Measurements from ENCODE around the gene PCDHB1. TPM values are rescaled to one million over a fixed set of nuclear protein-coding genes. Genes with fewer than 3 reads are reported as not detected.

The PCDHB1 gene
- polyA plus RNA-seq, 2 of the 4 experiments (the other 2 are of a cell fraction) = not detected

GRCh38 chr5:141002605-141002965, 48.6 kb upstream of the PCDHB1 start:
- FAIRE-seq = no peak
- POLR2A ChIA-PET = interaction anchor here (1.7 kb wide), 1 partner anchor 36 kb away, joined by 5 read pairs; the partner anchor contains the start of gene PCDHAC2

GRCh38 chr5:141003031-141003430, 48.1 kb upstream of the PCDHB1 start:
- ATAC-seq (no peak), DNase-seq (ENCODE audit: low read depth in 1 of 2, low spot score in 1 of 2) (no peak), FAIRE-seq (no peak)
- WGBS (ENCODE audit: missing lambda C conversion rate) = 67% methylated on average over 3 of the region's 3 CpGs
- Histone ChIP-seq H3K9me3 (no peaks in the 10 kb centered on the region), H3K4me1 (peaks cover 40% of the 10 kb centered on the region), H3K4me3 (no peak overlapping the region), H3K27ac (peak overlapping the region; percentile 76 to 79), H3K4me2 (peak overlapping the region; percentile 79)
- TF ChIP-seq RAD21 (conservative IDR thresholded peaks at IDR 0.05 in 1 of 2, IDR thresholded peaks at IDR 0.05 in 1 of 2) (no peak), HEYL (CRISPR knock-in tag; IDR thresholded peaks at IDR 0.05) (no peak), SMC3 (IDR thresholded peaks at IDR 0.05) (no peak), PBX3 (IDR thresholded peaks at IDR 0.05) (no peak)
- POLR2A ChIA-PET = no interaction called here
- CTCF ChIA-PET = interaction anchor here (1.9 to 2.2 kb wide), 2 partner anchors 38 to 77 kb away, joined by 6 to 7 read pairs; partner anchors contain the start of gene PCDHAC1

More at GRCh38 chr5:141002605-141002965, 48.6 kb upstream of the PCDHB1 start:
- ATAC-seq (no peak), DNase-seq (ENCODE audit: low read depth in 1 of 2, low spot score in 1 of 2) (no peak)
- Histone ChIP-seq H3K4me2 (peak overlapping the region; percentile 79), H3K4me1 (peaks cover 43% of the 10 kb centered on the region), H3K4me3 (no peak overlapping the region), H3K9me3 (no peaks in the 10 kb centered on the region), H3K27ac (peak overlapping the region; percentile 76 to 79)
- no peak for TF ChIP-seq RAD21 (conservative IDR thresholded peaks at IDR 0.05 in 1 of 2, IDR thresholded peaks at IDR 0.05 in 1 of 2)
- no peak for TF ChIP-seq HOXA7 (CRISPR knock-in tag; IDR thresholded peaks at IDR 0.05)
- TF ChIP-seq ATOH8 (CRISPR knock-in tag; IDR thresholded peaks at IDR 0.05; ENCODE audit: low read depth) = no peak
- no peak for TF ChIP-seq TFCP2L1 (CRISPR knock-in tag; IDR thresholded peaks at IDR 0.05)
- TF ChIP-seq FOXS1 (CRISPR knock-in tag; IDR thresholded peaks at IDR 0.05) = no peak
- no peak for TF ChIP-seq ZFP36 (IDR thresholded peaks at IDR 0.05; ENCODE audit: borderline replicate concordance, partially characterized antibody)
- TF ChIP-seq EHF (CRISPR knock-in tag; IDR thresholded peaks at IDR 0.05) = no peak
- TF ChIP-seq ELK1 (IDR thresholded peaks at IDR 0.05; ENCODE audit: low read depth, low read length) = no peak
- TF ChIP-seq HEYL (CRISPR knock-in tag; IDR thresholded peaks at IDR 0.05) = no peak
- TF ChIP-seq CBX8 (IDR thresholded peaks at IDR 0.05) = no peak
- TF ChIP-seq CEBPB (IDR thresholded peaks at IDR 0.05) = no peak
- TF ChIP-seq HOXB13 (CRISPR knock-in tag; IDR thresholded peaks at IDR 0.05; ENCODE audit: low read depth) = no peak
- no peak for TF ChIP-seq CHD2 (IDR thresholded peaks at IDR 0.05; ENCODE audit: low read length, partially characterized antibody)
- no peak for TF ChIP-seq FOSL2 (IDR thresholded peaks at IDR 0.05)
- TF ChIP-seq FOSL2 (CRISPR knock-in tag; IDR thresholded peaks at IDR 0.05) = no peak
- TF ChIP-seq MYC (IDR thresholded peaks at IDR 0.05; ENCODE audit: borderline replicate concordance, low read length) = no peak
- TF ChIP-seq JUN (IDR thresholded peaks at IDR 0.05) = no peak
- TF ChIP-seq HDAC2 (IDR thresholded peaks at IDR 0.05) = no peak
- CTCF ChIA-PET = interaction anchor here (2.2 kb wide), 1 partner anchor 76 kb away, joined by 6 read pairs; the partner anchor contains the start of gene PCDHAC1
- WGBS (ENCODE audit: missing lambda C conversion rate) = 70% methylated on average over 3 of the region's 3 CpGs

All from A549 (cell line).